SH-SY5Y (cell line): ENCODE results near the gene MYLK.

Source experiments
- GATA2 ChIP-seq: IDR thresholded peaks from 2 replicates; pipeline ENCODE4 v1.6.1; 2011; ENCODE audit warnings: mild to moderate bottlenecking, low read depth, low read length
- GATA3 ChIP-seq: IDR thresholded peaks from 2 replicates; pipeline ENCODE4 v1.6.1; 2011; ENCODE audit warnings: low read depth, mild to moderate bottlenecking, low read length, moderate library complexity

DNA sequence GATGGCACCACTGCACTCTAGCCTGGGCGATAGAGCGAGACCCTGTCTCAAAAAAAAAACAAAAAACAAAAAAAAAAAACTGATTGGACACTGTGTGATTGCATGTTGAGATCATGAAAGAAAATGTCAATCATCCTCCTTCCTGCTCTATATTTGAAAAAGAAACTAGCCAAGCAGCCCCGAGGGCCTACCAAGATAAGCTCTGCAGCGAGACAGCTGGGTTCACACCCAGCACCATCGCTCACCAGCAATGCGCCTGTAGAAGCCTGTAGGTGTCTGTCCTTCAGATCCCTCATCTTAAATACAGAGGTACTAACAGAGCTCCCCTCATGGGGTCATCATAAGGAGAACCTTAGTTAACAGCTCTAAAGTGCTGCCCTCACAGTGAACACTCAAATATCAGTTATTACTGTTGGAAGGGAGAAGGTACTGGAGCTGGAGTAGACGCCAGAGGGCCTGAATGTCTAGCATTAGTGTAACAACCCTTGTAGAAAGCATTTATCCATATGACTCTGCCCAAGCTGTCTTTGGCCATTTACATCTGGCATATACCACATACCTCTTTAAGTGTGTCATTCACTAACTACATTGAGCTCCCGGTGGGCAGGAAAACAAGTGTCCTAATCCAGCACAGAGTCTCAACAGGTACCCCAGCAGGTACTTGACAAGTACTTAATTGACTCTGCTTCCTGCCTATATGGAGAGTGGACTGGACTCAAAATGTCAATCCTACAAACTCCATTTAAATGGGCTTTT, 22.9 kb downstream of the MYLK start:
- TF ChIP-seq GATA3 (no peak), GATA2 (no peak)
